Activated gamma-delta T cell treated with Interleukin-2 at 50 U/mL for 16 hours (primary cell): Measurements from ENCODE around the gene KIF2C.
"Not testable (repeated sequence)": the region's sequence is repeated elsewhere in the genome, so short reads cannot be mapped to it uniquely, and the experiment has no call there.

Source experiments
- DNase-seq: peaks from one replicate; pipeline ENCODE4 v3.0.0-alpha.2; 2020

Gene KIF2C

GRCh38 chr1:44799770-44800584, 60.3 kb downstream of the KIF2C start, which contains the start of gene PLK3:
PLK3 (plus strand) TSS chr1:44800377; CDS start chr1:44800464, 87 bp downstream.
- DNase-seq: peak; percentile 98

- DNase-seq: no peak
Observed at GRCh38 chr1:44801491-44802305, 62.1 kb downstream of the KIF2C start.

- no peak for DNase-seq
Observed at GRCh38 chr1:44802306-44803061, 62.8 kb downstream of the KIF2C start.

GRCh38 chr1:44803062-44803311, 63.4 kb downstream of the KIF2C start:
- DNase-seq: no peak

DNA sequence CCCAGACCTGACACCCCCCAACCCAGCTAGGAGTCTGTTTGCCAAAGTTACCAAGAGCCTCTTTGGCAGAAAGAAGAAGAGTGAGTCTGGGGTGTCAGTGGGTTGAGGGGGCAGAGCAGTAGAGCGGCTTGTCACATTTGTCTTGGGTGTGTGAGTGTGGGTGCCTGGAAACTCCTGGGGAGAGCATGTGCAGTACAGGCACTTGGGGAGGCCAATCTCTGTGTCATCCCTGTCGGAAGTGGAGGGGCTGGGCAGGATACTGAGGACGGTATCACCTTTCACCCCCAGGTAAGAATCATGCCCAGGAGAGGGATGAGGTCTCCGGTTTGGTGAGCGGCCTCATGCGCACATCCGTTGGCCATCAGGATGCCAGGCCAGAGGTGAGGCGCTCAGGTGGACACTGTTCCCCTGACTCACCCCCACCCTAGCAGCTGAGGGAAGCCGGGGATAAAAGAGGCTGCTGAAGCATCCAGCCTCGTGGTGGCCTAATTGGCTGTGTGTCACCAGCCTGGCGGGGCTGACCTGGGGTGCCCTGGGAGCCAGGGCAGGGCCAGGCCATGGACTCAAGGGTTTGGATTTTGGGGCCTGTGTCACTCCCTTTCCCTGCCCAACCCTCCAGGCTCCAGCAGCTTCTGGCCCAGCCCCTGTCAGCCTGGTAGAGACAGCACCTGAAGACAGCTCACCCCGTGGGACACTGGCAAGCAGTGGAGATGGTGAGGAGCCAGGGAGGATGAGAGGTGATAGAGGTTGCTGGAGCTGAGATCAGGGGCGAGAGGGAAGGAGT, 63.9 kb downstream of the KIF2C start:
- no peak for DNase-seq

DNA sequence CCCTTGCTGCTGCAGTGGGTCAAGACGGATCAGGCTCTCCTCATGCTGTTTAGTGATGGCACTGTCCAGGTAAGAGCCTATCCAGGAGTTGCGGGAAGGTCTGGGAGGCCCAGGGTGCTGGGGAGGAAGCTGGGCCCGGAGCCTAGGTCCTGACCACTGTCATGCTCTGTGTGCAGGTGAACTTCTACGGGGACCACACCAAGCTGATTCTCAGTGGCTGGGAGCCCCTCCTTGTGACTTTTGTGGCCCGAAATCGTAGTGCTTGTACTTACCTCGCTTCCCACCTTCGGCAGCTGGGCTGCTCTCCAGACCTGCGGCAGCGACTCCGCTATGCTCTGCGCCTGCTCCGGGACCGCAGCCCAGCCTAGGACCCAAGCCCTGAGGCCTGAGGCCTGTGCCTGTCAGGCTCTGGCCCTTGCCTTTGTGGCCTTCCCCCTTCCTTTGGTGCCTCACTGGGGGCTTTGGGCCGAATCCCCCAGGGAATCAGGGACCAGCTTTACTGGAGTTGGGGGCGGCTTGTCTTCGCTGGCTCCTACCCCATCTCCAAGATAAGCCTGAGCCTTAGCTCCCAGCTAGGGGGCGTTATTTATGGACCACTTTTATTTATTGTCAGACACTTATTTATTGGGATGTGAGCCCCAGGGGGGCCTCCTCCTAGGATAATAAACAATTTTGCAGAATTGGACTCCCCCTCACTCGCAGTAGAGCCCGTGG, 65.8 kb downstream of the KIF2C start:
- no peak for DNase-seq

GRCh38 chr1:44806025-44806703, 66.5 kb downstream of the KIF2C start:
- DNase-seq: no peak

GRCh38 chr1:44806704-44807363, 67.2 kb downstream of the KIF2C start, which contains the start of gene DYNLT4:
DYNLT4 (minus strand) TSS chr1:44807351; CDS start chr1:44806668, 683 bp downstream.
- DNase-seq: no peak

DNA sequence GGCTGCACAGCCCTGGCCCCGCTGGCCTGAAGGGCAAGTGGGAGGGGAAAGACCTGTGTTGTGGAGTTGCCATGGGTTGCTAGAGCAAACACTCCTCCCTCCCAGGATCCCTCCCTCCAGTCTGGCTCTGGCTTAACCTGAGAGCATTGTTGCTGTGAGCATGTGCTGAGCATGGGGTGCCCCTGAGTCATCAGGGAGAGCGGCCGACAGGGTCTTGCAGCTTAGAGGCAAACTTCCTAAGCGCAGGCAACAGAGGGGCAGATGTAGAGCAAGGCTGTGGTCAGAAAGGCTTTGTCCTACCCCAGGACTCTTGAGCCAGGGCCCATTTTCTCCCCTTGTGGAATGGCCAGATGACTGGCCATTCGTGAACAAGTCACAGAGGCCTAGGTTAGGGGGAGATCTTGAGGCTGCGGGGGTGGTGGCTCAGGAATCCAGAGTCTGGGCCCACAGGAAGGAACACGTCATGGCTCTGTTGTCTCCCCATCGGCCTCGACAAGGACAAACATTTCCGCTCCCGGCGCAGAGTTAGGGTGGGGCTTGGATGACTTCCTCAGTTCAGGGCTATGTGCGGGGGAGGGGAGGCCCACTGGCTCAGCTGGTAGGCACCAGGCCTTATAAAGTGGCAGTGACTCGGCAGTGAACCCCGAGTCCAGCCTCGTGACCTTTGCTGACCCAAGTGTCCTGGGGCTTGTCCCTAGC, 67.9 kb downstream of the KIF2C start:
- peak; percentile 87 for DNase-seq

GRCh38 chr1:44808063-44808937, 68.7 kb downstream of the KIF2C start, which contains the start of gene BTBD19:
BTBD19 (plus strand) TSS chr1:44808523; CDS start chr1:44808821, 298 bp downstream.
- peak; percentile 45 for DNase-seq

- DNase-seq: peak; percentile 84
Observed at GRCh38 chr1:44808938-44809917, 69.6 kb downstream of the KIF2C start.

DNA sequence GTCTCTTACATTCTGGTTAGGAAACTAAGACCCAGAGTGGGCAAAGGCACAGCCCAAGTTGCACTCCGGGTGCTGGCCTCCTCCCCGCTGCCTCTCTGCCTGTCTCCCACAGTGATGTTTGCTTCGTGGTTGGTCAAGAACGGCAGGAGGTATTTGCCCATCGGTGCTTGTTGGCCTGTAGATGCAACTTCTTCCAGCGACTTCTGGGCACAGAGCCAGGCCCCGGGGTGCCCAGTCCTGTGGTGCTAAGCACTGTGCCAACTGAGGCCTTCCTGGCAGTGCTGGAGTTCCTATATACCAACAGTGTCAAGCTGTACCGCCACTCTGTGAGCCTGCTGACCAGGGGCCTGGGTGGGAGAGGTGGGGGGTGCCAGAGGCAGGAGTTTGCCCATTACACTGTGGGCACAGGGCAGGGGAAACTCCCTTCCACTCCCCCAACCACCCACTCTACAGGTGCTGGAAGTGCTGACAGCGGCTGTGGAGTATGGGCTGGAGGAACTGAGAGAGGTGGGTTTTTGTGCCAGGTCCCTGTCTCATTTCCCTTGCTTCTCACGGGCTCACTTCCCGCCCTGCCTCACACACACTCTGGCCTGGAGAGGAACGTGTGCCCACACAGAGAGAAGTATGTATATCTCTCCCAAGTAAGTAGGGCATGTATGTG, 70.6 kb downstream of the KIF2C start:
- no peak for DNase-seq

DNA sequence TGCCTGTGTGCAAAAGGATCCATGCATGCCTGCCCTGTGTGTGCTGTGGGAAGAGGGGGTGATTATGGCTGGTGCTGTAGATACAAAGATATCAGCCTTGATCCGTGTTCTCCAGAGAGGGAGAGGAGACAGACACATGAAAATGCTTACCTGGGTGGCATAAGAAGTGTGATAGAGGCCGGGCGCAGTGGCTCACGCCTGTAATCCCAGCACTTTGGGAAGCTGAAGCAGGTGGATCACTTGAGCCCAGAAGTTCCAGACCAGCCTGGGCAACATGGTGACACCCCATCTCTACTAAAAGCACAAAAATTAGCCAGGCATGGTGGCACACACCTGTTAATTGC, 71.1 kb downstream of the KIF2C start:
- not testable (repeated sequence) for DNase-seq

DNA sequence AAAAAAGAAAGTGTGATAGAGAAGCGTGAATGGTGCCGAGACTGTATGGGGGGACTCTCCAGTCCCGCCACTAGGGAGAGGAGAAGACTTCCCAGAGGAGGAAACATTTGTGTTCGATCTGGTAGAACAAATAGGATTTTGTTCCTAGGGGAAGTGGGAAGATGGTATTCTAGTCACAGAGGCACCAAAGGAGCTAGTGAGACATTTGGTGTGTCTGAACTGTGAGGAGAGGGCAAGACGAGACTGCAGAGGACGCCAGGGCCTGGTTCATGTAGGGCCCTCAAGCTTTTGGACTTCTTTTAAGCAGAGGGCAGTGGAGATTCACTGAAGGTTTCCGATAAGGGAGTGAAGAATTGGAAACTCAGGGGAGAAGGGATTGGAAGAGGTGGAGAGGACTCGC, 71.6 kb downstream of the KIF2C start:
- no peak for DNase-seq

GRCh38 chr1:44812822-44813543, 73.3 kb downstream of the KIF2C start:
- DNase-seq: no peak

DNA sequence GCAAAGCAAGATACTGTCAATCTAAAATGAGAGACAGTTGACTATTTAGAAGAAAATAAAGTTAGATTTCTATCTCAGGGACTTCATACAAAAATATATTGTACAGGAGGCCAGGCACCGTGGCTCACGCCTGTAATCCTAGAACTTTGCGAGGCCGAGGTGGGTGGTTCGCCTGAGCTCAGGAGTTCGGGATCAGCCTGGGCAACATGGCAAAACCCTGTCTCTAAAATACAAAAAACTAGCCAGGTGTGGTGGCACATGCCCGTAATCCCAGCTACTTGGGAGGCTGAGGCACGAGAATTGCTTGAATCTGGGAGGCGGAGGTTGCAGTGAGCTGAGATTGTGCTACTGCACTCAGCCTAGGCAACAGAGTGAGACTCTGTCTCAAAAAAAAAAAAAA, 76.3 kb downstream of the KIF2C start:
- DNase-seq: not testable (repeated sequence)
